Measurements from ENCODE around the gene CTCF. TPM values are rescaled to one million over a fixed set of nuclear protein-coding genes. Genes with fewer than 3 reads are reported as not detected.

Gene CTCF
- total and polyA plus RNA-seq, 10 donors = 24.4 to 67.7 (median 48.6) TPM

- DNase-seq = no peak
- peaks cover 0 to 4% (median 0%) of the 10 kb centered on the region in 6 donors for H3K4me1 ChIP-seq
Measured at GRCh38 chr16:67613808-67614207, 51.5 kb downstream of the CTCF start.

GRCh38 chr16:67628216-67628615, 65.9 kb downstream of the CTCF start:
- no peaks in the 10 kb centered on the region for H3K27me3 ChIP-seq (replicated peaks in 1 of 7)
- intact Hi-C loops (cut with DNase I; ENCODE audit: low total_unique reads) = no loop called here
- 91 to 97% (median 96%) methylated on average over 14 of the region's 14 CpGs for WGBS, 5 donors
- no peak overlapping the region for H3K4me3 ChIP-seq
- no peak overlapping the region for H3K27ac ChIP-seq
- peaks cover 0 to 98% (median 95%) of the 10 kb centered on the region in 6 donors for H3K36me3 ChIP-seq
- no peaks in the 10 kb centered on the region for H3K9me3 ChIP-seq
- TF ChIP-seq POLR2AphosphoS5 (IDR thresholded peaks at IDR 0.05) (peak in 1 of 3 donors; percentile 32), POLR2A (IDR thresholded peaks at IDR 0.05) (no peak), CTCF (IDR thresholded peaks at IDR 0.05 in 8 of 11, conservative IDR thresholded peaks at IDR 0.05 in 3 of 11) (no peak)
- no peaks in the 10 kb centered on the region for H3K4me1 ChIP-seq
- no peak for DNase-seq

More at GRCh38 chr16:67613808-67614207, 51.5 kb downstream of the CTCF start:
- intact Hi-C loops (cut with DNase I; ENCODE audit: low total_unique reads) = no loop called here
- Histone ChIP-seq H3K9me3 (no peaks in the 10 kb centered on the region), H3K36me3 (peaks cover 2 to 91% (median 71%) of the 10 kb centered on the region in 6 donors), H3K27ac (no peak overlapping the region), H3K4me3 (no peak overlapping the region), H3K27me3 (replicated peaks in 1 of 7) (no peaks in the 10 kb centered on the region)
- 92 to 97% (median 94%) methylated on average over 10 of the region's 10 CpGs for WGBS, 5 donors
- no peak for TF ChIP-seq POLR2A (IDR thresholded peaks at IDR 0.05)

GRCh38 chr16:67632415-67633172, 70.3 kb downstream of the CTCF start:
- H3K4me3 ChIP-seq = no peak overlapping the region
- intact Hi-C loops (cut with DNase I; ENCODE audit: low total_unique reads) = no loop called here
- no peak overlapping the region for H3K27ac ChIP-seq
- peaks cover 0 to 100% (median 95%) of the 10 kb centered on the region in 6 donors for H3K36me3 ChIP-seq
- H3K4me1 ChIP-seq = no peaks in the 10 kb centered on the region
- DNase-seq = no peak
- no peaks in the 10 kb centered on the region for H3K9me3 ChIP-seq
- 79 to 93% (median 89%) methylated on average over 7 of the region's 7 CpGs for WGBS, 5 donors
- H3K27me3 ChIP-seq (replicated peaks in 1 of 7) = no peaks in the 10 kb centered on the region
- TF ChIP-seq POLR2AphosphoS5 (IDR thresholded peaks at IDR 0.05) (no peak), POLR2A (IDR thresholded peaks at IDR 0.05) (no peak), CTCF (IDR thresholded peaks at IDR 0.05 in 8 of 11, conservative IDR thresholded peaks at IDR 0.05 in 3 of 11) (no peak)

- Histone ChIP-seq H3K36me3 (peaks cover 0 to 89% (median 78%) of the 10 kb centered on the region in 6 donors), H3K9me3 (no peaks in the 10 kb centered on the region), H3K4me3 (no peak overlapping the region), H3K27ac (no peak overlapping the region), H3K27me3 (replicated peaks in 1 of 7) (no peaks in the 10 kb centered on the region), H3K4me1 (no peaks in the 10 kb centered on the region)
- intact Hi-C loops (cut with DNase I; ENCODE audit: low total_unique reads) = no loop called here
- WGBS, 5 donors = 92 to 96% (median 95%) methylated on average over 8 of the region's 8 CpGs
- TF ChIP-seq POLR2AphosphoS5 (IDR thresholded peaks at IDR 0.05) = no peak
- no peak for TF ChIP-seq CTCF (IDR thresholded peaks at IDR 0.05 in 8 of 11, conservative IDR thresholded peaks at IDR 0.05 in 3 of 11)
- no peak for DNase-seq
Measured at GRCh38 chr16:67636713-67637112, 74.4 kb downstream of the CTCF start.

Measured in spleen (tissue), 11 donors.